HT-29 (cell line): ENCODE results near the gene CTH. TPM values are rescaled to one million over a fixed set of nuclear protein-coding genes. Genes with fewer than 3 reads are reported as not detected.

Experiments used
- small RNA-seq: library from RNA; depleted of rRNA; stranded (forward); fragments of <200 nt; gene quantifications from one replicate; pipeline ENCODE3, GENCODE V24; 2014
- total RNA-seq: library from RNA; depleted of rRNA; stranded (reverse); fragments of >200 nt; shearing (Covaris generic); gene quantifications from 2 replicates; pipeline ENCODE4 v1.2.3, GENCODE V29; 2014; rRNA removed

Gene CTH
- total RNA-seq, 1 experiment from 2014 or later: 4.9 TPM

Small RNAs within 50 kb of the gene (small RNA-seq; reads per million reads assigned to genes)
- gene RF00017: not detected

Other genes starting within 250 kb of the CTH start
- 5.8 and 7.5 TPM in 2 replicates for gene LRRC40, start 205.7 kb upstream of the CTH start, total RNA-seq
- 94.0 and 115 TPM in 2 replicates for gene SRSF11, start 189.9 kb upstream of the CTH start, total RNA-seq
- 24.2 and 28.0 TPM in 2 replicates for gene ANKRD13C, start 56.5 kb upstream of the CTH start, total RNA-seq